CD14-positive monocyte (primary cell): ENCODE results near the gene DMPK. TPM values are rescaled to one million over a fixed set of nuclear protein-coding genes. Genes with fewer than 3 reads are reported as not detected.

Source experiments
- DNase-seq, 3 donors: peaks; one replicate each; pipeline ENCODE4 v3.0.0-alpha.2; 2011 to 2022
- H2AFZ ChIP-seq: 2 replicates; pipeline ENCODE4 v1.6.0; 2012; ENCODE audit warnings: mild to moderate bottlenecking, low read depth, low read length, inconsistent platforms; ENCODE audit not compliant: insufficient read depth, poor library complexity, severe bottlenecking
- H3K27ac ChIP-seq, 2 donors: 1 replicate in 1 of 2; 2 replicates in 1 of 2; pipeline ENCODE4 v1.5.1; 2012 to 2013; ENCODE audit warnings: low read length in 2 of 2, control low read depth in 1 of 2, inconsistent platforms in 1 of 2, low read depth in 1 of 2, mild to moderate bottlenecking in 1 of 2
- H3K27me3 ChIP-seq, 2 donors: one replicate each; pipeline versions ENCODE4 v1.6.0 to v1.6.1; 2011 to 2013; ENCODE audit warnings: low read length in 2 of 2; ENCODE audit not compliant: control insufficient read depth in 2 of 2, insufficient read depth in 2 of 2
- H3K36me3 ChIP-seq, 2 donors: replicated peaks in 1 of 2; 1 replicate in 1 of 2; 2 replicates in 1 of 2; pipeline versions ENCODE4 v1.5.1 to v1.6.1; 2012 to 2013; ENCODE audit warnings: low read length in 2 of 2, control low read depth in 1 of 2, inconsistent platforms in 1 of 2, mild to moderate bottlenecking in 1 of 2; ENCODE audit not compliant: insufficient read depth in 2 of 2, control insufficient read depth in 1 of 2
- H3K4me1 ChIP-seq, 2 donors: 1 replicate in 1 of 2; 2 replicates in 1 of 2; pipeline versions ENCODE4 v1.5.1 to v1.6.1; 2012 to 2013; ENCODE audit warnings: low read length in 2 of 2, control low read depth in 1 of 2, inconsistent platforms in 1 of 2, mild to moderate bottlenecking in 1 of 2, moderate library complexity in 1 of 2; ENCODE audit not compliant: insufficient read depth in 2 of 2, control insufficient read depth in 1 of 2
- H3K4me2 ChIP-seq: replicated peaks from 2 replicates; pipeline ENCODE3; 2012; ENCODE audit warnings: low read length, moderate library complexity, mild to moderate bottlenecking; ENCODE audit not compliant: poor library complexity, severe bottlenecking; ENCODE audit errors: extremely low read depth
- H3K4me3 ChIP-seq, 3 experiments: fragments of 200-600 bp in 1 of 3; sonication (generic) in 1 of 3; replicated peaks in 1 of 3; 1 replicate in 2 of 3; 2 replicates in 1 of 3; pipeline ENCODE4 v1.5.1; 2011 to 2013; ENCODE audit warnings: low read length in 3 of 3, mild to moderate bottlenecking in 3 of 3, control low read depth in 2 of 3, low read depth in 2 of 3, inconsistent platforms in 1 of 3, moderate library complexity in 1 of 3
- H3K79me2 ChIP-seq: 2 replicates; pipeline ENCODE4 v1.6.0; 2012; ENCODE audit warnings: mild to moderate bottlenecking, control low read depth, inconsistent platforms, low read length, moderate library complexity; ENCODE audit not compliant: insufficient read depth
- H3K9ac ChIP-seq: 2 replicates; pipeline ENCODE4 v1.6.0; 2017; ENCODE audit warnings: low read length, mild to moderate bottlenecking; ENCODE audit not compliant: insufficient read depth, poor library complexity, severe bottlenecking
- H3K9me3 ChIP-seq, 2 donors: replicated peaks in 1 of 2; 1 replicate in 1 of 2; 2 replicates in 1 of 2; pipeline versions ENCODE4 v1.5.1 to v1.6.1; 2012 to 2013; ENCODE audit warnings: low read length in 2 of 2, control low read depth in 1 of 2; ENCODE audit not compliant: control insufficient read depth in 1 of 2, insufficient read depth in 1 of 2
- H4K20me1 ChIP-seq: 2 replicates; pipeline ENCODE4 v1.6.0; 2012; ENCODE audit warnings: mild to moderate bottlenecking, low read length, control low read depth, moderate library complexity; ENCODE audit not compliant: insufficient read depth
- H3K27ac Mint-ChIP-seq, 7 donors: one replicate each; pipeline ENCODE4 v1.8.0; 2020; ENCODE audit warnings: mild to moderate bottlenecking in 7 of 7, mixed read lengths in 7 of 7, moderate library complexity in 6 of 7, inconsistent platforms in 2 of 7
- H3K27me3 Mint-ChIP-seq, 3 donors: one replicate each; pipeline ENCODE4 v1.8.0; 2021 to 2022; ENCODE audit warnings: low read depth in 3 of 3, mild to moderate bottlenecking in 3 of 3, mixed read lengths in 3 of 3, moderate library complexity in 3 of 3, inconsistent platforms in 1 of 3
- H3K36me3 Mint-ChIP-seq, 2 donors: one replicate each; pipeline ENCODE4 v1.8.0; 2020; ENCODE audit warnings: mixed read lengths in 2 of 2, inconsistent platforms in 1 of 2, mild to moderate bottlenecking in 1 of 2
- H3K4me1 Mint-ChIP-seq: one replicate; pipeline ENCODE4 v1.8.0; 2020; ENCODE audit warnings: mild to moderate bottlenecking, mixed read lengths
- H3K4me3 Mint-ChIP-seq, 2 donors: one replicate each; pipeline ENCODE4 v1.8.0; 2020; ENCODE audit warnings: mild to moderate bottlenecking in 2 of 2, mixed read lengths in 2 of 2, moderate library complexity in 1 of 2
- H3K9me3 Mint-ChIP-seq, 7 donors: one replicate each; pipeline ENCODE4 v1.8.0; 2020 to 2022; ENCODE audit warnings: mixed read lengths in 7 of 7, mild to moderate bottlenecking in 6 of 7, moderate library complexity in 6 of 7, inconsistent platforms in 2 of 7
- WGBS: methylation state at CpG from one replicate; pipeline ENCODE4 v1.1.5; 2013; ENCODE audit warnings: missing lambda C conversion rate; ENCODE audit not compliant: insufficient coverage; 5-methylcytosine and 5-hydroxymethylcytosine counted together
- intact Hi-C, 2 donors: fragments of 100-400 bp; cut with micrococcal nuclease; formaldehyde crosslinking; loops; one replicate each; pipeline versions ENCODE4 v1.15.0 to v1.15.1; 2023
- polyA plus RNA-seq, 3 donors: library from polyadenylated mRNA; depleted of rRNA in 1 of 3; unstranded in 2 of 3; stranded (reverse) in 1 of 3; fragments of 300-500 nt in 2 of 3; fragments of >200 nt in 1 of 3; fragmentation: Illumina TruSeq in 2 of 3; gene quantifications; 1 replicate in 2 of 3; 2 replicates in 1 of 3; pipeline ENCODE4 v1.2.3, GENCODE V29; 2012 to 2021
- TF ChIP-seq, protein P1 (sequence below): fragments of 200-600 bp; IDR thresholded peaks from one replicate; pipeline ENCODE4 v1.8.0; 2022; ENCODE audit warnings: antibody characterized with exemption, mild to moderate bottlenecking

Gene DMPK
- polyA plus RNA-seq, 3 donors, result 0.17 to 3.8 TPM; not detected in 1

DNA sequence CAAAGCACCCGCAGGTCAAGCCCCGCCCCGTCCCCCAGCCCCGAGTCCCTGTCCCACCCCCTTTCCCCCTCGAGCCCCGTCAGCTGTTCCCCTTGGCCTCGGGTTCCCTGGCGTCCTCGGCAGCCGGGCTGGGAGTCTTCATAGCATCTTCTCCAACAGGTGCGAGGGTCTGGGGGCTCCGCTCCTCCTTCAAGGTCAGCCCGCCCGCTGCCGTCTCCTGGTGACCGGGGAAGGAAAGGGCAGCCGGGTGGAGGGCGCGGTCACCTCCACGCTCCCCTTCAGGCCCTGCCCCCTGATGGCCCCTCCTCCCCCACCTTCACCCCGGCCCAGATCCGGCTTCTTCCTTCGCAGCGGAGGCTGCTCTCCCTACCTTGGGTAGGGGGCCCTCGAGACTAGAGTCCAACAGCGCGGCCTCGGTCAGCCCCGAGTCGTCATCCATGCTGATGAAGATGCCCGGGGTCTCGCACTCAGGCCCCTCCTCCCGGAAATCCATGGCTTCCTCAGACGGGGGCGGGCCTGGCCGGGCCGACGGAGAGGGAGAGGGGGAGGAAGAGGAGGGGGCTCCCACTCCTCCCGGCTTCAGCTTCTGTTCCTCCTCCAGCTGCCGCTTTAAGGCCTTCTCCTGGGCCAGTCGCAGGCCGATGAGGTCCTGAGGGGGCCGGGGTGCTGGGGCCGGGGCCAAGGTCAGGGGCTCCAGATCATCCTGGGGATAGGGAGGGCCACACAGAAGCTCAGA is 33.4 kb upstream of the DMPK start:
- peak in 1 of 3 donors; percentile 9 for DNase-seq
- peaks cover 0 to 13% (median 0%) of the 10 kb centered on the region in 7 donors for H3K9me3 Mint-ChIP-seq
- Histone ChIP-seq H3K27ac (no peak overlapping the region), H4K20me1 (peaks cover 61% of the 10 kb centered on the region), H3K79me2 (no peaks in the 10 kb centered on the region), H3K9me3 (peaks cover 0 to 6% of the 10 kb centered on the region in 2 donors), H3K36me3 (peaks cover 14 to 19% of the 10 kb centered on the region in 2 donors), H2AFZ (no peak overlapping the region), H3K4me3 (peak overlapping the region in 1 of 3 experiments; percentile 23), H3K9ac (no peak overlapping the region), H3K27me3 (peaks cover 11 to 46% of the 10 kb centered on the region in 2 donors), H3K4me1 (peaks cover 9 to 10% of the 10 kb centered on the region in 2 donors), H3K4me2 (peak overlapping the region; percentile 46)
- H3K27me3 Mint-ChIP-seq, result peaks cover 48 to 64% (median 54%) of the 10 kb centered on the region in 3 donors
- peaks cover 6% of the 10 kb centered on the region for H3K4me1 Mint-ChIP-seq
- WGBS, result 2% methylated on average over 19 of the region's 44 CpGs
- peak overlapping the region; percentile 39 to 73 for H3K4me3 Mint-ChIP-seq
- no peak overlapping the region for H3K27ac Mint-ChIP-seq
- intact Hi-C loops, result loop anchor here (5.0 kb wide), 1 partner anchor 67 kb away; no protein-coding TSS in a partner anchor
- H3K36me3 Mint-ChIP-seq, result peaks cover 16 to 19% of the 10 kb centered on the region in 2 donors
- TF ChIP-seq, protein P1, sequence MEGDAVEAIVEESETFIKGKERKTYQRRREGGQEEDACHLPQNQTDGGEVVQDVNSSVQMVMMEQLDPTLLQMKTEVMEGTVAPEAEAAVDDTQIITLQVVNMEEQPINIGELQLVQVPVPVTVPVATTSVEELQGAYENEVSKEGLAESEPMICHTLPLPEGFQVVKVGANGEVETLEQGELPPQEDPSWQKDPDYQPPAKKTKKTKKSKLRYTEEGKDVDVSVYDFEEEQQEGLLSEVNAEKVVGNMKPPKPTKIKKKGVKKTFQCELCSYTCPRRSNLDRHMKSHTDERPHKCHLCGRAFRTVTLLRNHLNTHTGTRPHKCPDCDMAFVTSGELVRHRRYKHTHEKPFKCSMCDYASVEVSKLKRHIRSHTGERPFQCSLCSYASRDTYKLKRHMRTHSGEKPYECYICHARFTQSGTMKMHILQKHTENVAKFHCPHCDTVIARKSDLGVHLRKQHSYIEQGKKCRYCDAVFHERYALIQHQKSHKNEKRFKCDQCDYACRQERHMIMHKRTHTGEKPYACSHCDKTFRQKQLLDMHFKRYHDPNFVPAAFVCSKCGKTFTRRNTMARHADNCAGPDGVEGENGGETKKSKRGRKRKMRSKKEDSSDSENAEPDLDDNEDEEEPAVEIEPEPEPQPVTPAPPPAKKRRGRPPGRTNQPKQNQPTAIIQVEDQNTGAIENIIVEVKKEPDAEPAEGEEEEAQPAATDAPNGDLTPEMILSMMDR, result no peak

GRCh38 chr19:45814851-45815480 is 32.7 kb upstream of the DMPK start, which contains the start of gene RSPH6A:
Gene RSPH6A, minus strand, starts transcription at chr19:45815308. Its CDS starts 132 bp downstream, at chr19:45815176.
- peaks cover 0 to 6% of the 10 kb centered on the region in 2 donors for H3K9me3 ChIP-seq
- no peaks in the 10 kb centered on the region for H3K79me2 ChIP-seq
- intact Hi-C loops, result loop anchor here (5.0 kb wide), 1 partner anchor 67 kb away; no protein-coding TSS in a partner anchor
- Mint-ChIP-seq H3K4me1 (peaks cover 10% of the 10 kb centered on the region), H3K9me3 (peaks cover 0 to 13% (median 0%) of the 10 kb centered on the region in 7 donors), H3K4me3 (peak within 1 kb of the TSS; percentile 39 to 73), H3K27me3 (peaks cover 53 to 69% (median 60%) of the 10 kb centered on the region in 3 donors), H3K36me3 (peaks cover 11 to 13% of the 10 kb centered on the region in 2 donors), H3K27ac (no peak within 1 kb of the TSS)
- H3K27me3 ChIP-seq, result peaks cover 11 to 48% of the 10 kb centered on the region in 2 donors
- TF ChIP-seq, protein P1, result no peak
- peaks cover 15% of the 10 kb centered on the region in 2 donors for H3K4me1 ChIP-seq
- H3K4me2 ChIP-seq, result peak within 1 kb of the TSS; percentile 46
- WGBS, result 18% methylated on average over 40 of the region's 40 CpGs
- no peak within 1 kb of the TSS for H3K9ac ChIP-seq
- H3K36me3 ChIP-seq, result peaks cover 8 to 12% of the 10 kb centered on the region in 2 donors
- peak in 1 of 3 donors; percentile 4 for DNase-seq
- H3K4me3 ChIP-seq, result peak within 1 kb of the TSS in 1 of 3 experiments; percentile 23
- H2AFZ ChIP-seq, result no peak within 1 kb of the TSS
- H4K20me1 ChIP-seq, result peaks cover 55% of the 10 kb centered on the region
- H3K27ac ChIP-seq, result no peak within 1 kb of the TSS
